Dermis blood vessel endothelial cell (primary cell): Measurements from ENCODE around the gene PPCDC. TPM values are rescaled to one million over a fixed set of nuclear protein-coding genes. Genes with fewer than 3 reads are reported as not detected.
"Not testable (repeated sequence)": the region's sequence is repeated elsewhere in the genome, so short reads cannot be mapped to it uniquely, and the experiment has no call there.

Experiments used
- DNase-seq: peaks from one replicate; pipeline ENCODE4 v3.0.0; 2010
- total RNA-seq: library from RNA; depleted of rRNA; stranded (reverse); fragments of >200 nt; gene quantifications from 2 replicates; pipeline ENCODE4 v1.2.3, GENCODE V29; 2014

The PPCDC gene
- total RNA-seq, 1 donor from 2014 or later: 14.5 TPM

- DNase-seq: no peak
Observed at GRCh38 chr15:75069301-75069925, 46.0 kb downstream of the PPCDC start.

- no peak for DNase-seq
Observed at GRCh38 chr15:75070674-75071073, 47.3 kb downstream of the PPCDC start.

GRCh38 chr15:75073197-75073596 lies 49.8 kb downstream of the PPCDC start:
- no peak for DNase-seq

GRCh38 chr15:75076277-75076676 lies 52.9 kb downstream of the PPCDC start:
- no peak for DNase-seq

- not testable (repeated sequence) for DNase-seq
Observed at GRCh38 chr15:75077551-75077961, 54.2 kb downstream of the PPCDC start.

- no peak for DNase-seq
Observed at GRCh38 chr15:75081150-75081549, 57.8 kb downstream of the PPCDC start.

GRCh38 chr15:75082689-75083088 lies 59.3 kb downstream of the PPCDC start:
- DNase-seq: no peak

GRCh38 chr15:75085708-75086107 lies 62.3 kb downstream of the PPCDC start:
- not testable (repeated sequence) for DNase-seq

- peak; percentile 10 for DNase-seq
Observed at GRCh38 chr15:75089456-75090387, 66.3 kb downstream of the PPCDC start.

GRCh38 chr15:75090388-75090734 lies 67.0 kb downstream of the PPCDC start:
- DNase-seq: peak; percentile 97

GRCh38 chr15:75091814-75092213 lies 68.4 kb downstream of the PPCDC start:
- DNase-seq: no peak

GRCh38 chr15:75094961-75095478 lies 71.6 kb downstream of the PPCDC start:
- not testable (repeated sequence) for DNase-seq

GRCh38 chr15:75095594-75095993 lies 72.2 kb downstream of the PPCDC start:
- DNase-seq: no peak

- no peak for DNase-seq
Observed at GRCh38 chr15:75097939-75098338, 74.5 kb downstream of the PPCDC start.

- DNase-seq: no peak
Observed at GRCh38 chr15:75098404-75098803, 75.0 kb downstream of the PPCDC start.

Other genes with a start within 250 kb of the PPCDC start
- 31.5 and 87.8 TPM in 2 replicates for gene CSK, start 241.5 kb upstream of the PPCDC start, total RNA-seq
- not detected in 2 replicates for gene LMAN1L, start 210.8 kb upstream of the PPCDC start, total RNA-seq
- not detected in 2 replicates for gene CPLX3, start 197.0 kb upstream of the PPCDC start, total RNA-seq
- gene ULK3, start 180.4 kb upstream of the PPCDC start, total RNA-seq: 31.0 and 39.3 TPM in 2 replicates
- gene SCAMP2, start 150.2 kb upstream of the PPCDC start, total RNA-seq: 32.5 and 46.0 TPM in 2 replicates
- 47.0 and 89.3 TPM in 2 replicates for gene MPI, start 133.5 kb upstream of the PPCDC start, total RNA-seq
- gene FAM219B, start 116.7 kb upstream of the PPCDC start, total RNA-seq: 41.0 and 57.0 TPM in 2 replicates
- 47.5 and 79.2 TPM in 2 replicates for gene COX5A, start 85.5 kb upstream of the PPCDC start, total RNA-seq
- gene RPP25, start 66.8 kb upstream of the PPCDC start, total RNA-seq: 25.8 and 31.1 TPM in 2 replicates
- gene SCAMP5, start 28.0 kb upstream of the PPCDC start, total RNA-seq: 9.5 and 11.6 TPM in 2 replicates
- gene C15orf39, start 178.3 kb downstream of the PPCDC start, total RNA-seq: 7.0 and 12.4 TPM in 2 replicates
- gene GOLGA6C, start 234.7 kb downstream of the PPCDC start, total RNA-seq: not detected in 2 replicates